Glomerular visceral epithelial cell (primary cell): Measurements from ENCODE around the gene DKK3.
A peak's percentile ranks its signal among the peaks of the same experiment; 100 is the strongest.

Experiments
- DNase-seq: peaks from one replicate; pipeline ENCODE4 v3.0.0-alpha.2; 2016; ENCODE audit errors: extremely low spot score

DKK3 gene

GRCh38 chr11:12029738-12030363, 21.4 kb upstream of the DKK3 start:
- DNase-seq: peak; percentile 38

GRCh38 chr11:12029119-12029518, 20.7 kb upstream of the DKK3 start:
- no peak for DNase-seq

- DNase-seq: no peak
These were observed 19.9 kb upstream of the DKK3 start for GRCh38 chr11:12028303-12028702.

- DNase-seq: no peak
These were observed 18.1 kb upstream of the DKK3 start for GRCh38 chr11:12026331-12027211.

GRCh38 chr11:12024254-12024926, 16.0 kb upstream of the DKK3 start:
- no peak for DNase-seq

- DNase-seq: no peak
These were observed 14.6 kb upstream of the DKK3 start for GRCh38 chr11:12023015-12023414.

GRCh38 chr11:12020546-12020945, 12.1 kb upstream of the DKK3 start:
- no peak for DNase-seq

- DNase-seq: no peak
These were observed 11.5 kb upstream of the DKK3 start for GRCh38 chr11:12019866-12020416.

GRCh38 chr11:12019337-12019736, 10.9 kb upstream of the DKK3 start:
- no peak for DNase-seq

GRCh38 chr11:12017865-12018453, 9.5 kb upstream of the DKK3 start:
- DNase-seq: no peak

- DNase-seq: peak; percentile 26
These were observed 8.8 kb upstream of the DKK3 start for GRCh38 chr11:12017243-12017678.

GRCh38 chr11:12016246-12016645, 7.8 kb upstream of the DKK3 start:
- DNase-seq: no peak

- no peak for DNase-seq
These were observed 7.1 kb upstream of the DKK3 start for GRCh38 chr11:12015486-12015885.

- no peak for DNase-seq
These were observed 5.4 kb upstream of the DKK3 start for GRCh38 chr11:12013781-12014180.

GRCh38 chr11:12009617-12010321, 1.3 kb upstream of the DKK3 start:
- DNase-seq: no peak

- DNase-seq: peak; percentile 81
These were observed 577 bp upstream of the DKK3 start for GRCh38 chr11:12008790-12009616.

- no peak for DNase-seq
These were observed 1.2 kb downstream of the DKK3 start for GRCh38 chr11:12007230-12007593.

GRCh38 chr11:12006552-12007229, 1.7 kb downstream of the DKK3 start:
- no peak for DNase-seq

- no peak for DNase-seq
These were observed 3.0 kb downstream of the DKK3 start for GRCh38 chr11:12005476-12005875.

- no peak for DNase-seq
These were observed 3.4 kb downstream of the DKK3 start for GRCh38 chr11:12005061-12005460.
